ENCODE results near the gene WDR83.
A peak's percentile ranks its signal among the peaks of the same experiment; 100 is the strongest.

The WDR83 gene

DNA sequence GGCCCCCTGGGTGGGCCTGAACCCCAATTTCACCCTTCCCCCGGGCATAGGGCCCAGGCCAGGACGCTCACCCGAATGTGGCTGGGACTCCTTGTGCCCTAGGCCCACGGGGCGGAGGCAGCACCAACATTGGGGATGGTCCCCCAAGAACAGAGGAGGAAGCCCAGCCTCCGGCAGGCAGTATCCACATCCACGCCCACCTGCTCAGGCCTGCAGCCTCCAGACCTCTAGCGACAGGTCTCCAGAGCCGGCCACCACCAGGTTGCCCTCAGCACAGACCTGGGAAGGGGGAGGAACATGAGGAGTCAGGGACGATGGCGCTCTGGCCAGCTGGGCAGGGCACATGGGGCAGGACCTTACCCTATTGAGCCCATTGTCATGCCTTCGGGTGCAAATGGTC is 22.4 kb downstream of the WDR83 start:
- TF ChIP-seq, protein P1, sequence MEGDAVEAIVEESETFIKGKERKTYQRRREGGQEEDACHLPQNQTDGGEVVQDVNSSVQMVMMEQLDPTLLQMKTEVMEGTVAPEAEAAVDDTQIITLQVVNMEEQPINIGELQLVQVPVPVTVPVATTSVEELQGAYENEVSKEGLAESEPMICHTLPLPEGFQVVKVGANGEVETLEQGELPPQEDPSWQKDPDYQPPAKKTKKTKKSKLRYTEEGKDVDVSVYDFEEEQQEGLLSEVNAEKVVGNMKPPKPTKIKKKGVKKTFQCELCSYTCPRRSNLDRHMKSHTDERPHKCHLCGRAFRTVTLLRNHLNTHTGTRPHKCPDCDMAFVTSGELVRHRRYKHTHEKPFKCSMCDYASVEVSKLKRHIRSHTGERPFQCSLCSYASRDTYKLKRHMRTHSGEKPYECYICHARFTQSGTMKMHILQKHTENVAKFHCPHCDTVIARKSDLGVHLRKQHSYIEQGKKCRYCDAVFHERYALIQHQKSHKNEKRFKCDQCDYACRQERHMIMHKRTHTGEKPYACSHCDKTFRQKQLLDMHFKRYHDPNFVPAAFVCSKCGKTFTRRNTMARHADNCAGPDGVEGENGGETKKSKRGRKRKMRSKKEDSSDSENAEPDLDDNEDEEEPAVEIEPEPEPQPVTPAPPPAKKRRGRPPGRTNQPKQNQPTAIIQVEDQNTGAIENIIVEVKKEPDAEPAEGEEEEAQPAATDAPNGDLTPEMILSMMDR (IDR thresholded peaks at IDR 0.05; ENCODE audit: extremely low read depth, missing control alignments), result no peak
- no peak for DNase-seq (ENCODE audit: low spot score)

DNA sequence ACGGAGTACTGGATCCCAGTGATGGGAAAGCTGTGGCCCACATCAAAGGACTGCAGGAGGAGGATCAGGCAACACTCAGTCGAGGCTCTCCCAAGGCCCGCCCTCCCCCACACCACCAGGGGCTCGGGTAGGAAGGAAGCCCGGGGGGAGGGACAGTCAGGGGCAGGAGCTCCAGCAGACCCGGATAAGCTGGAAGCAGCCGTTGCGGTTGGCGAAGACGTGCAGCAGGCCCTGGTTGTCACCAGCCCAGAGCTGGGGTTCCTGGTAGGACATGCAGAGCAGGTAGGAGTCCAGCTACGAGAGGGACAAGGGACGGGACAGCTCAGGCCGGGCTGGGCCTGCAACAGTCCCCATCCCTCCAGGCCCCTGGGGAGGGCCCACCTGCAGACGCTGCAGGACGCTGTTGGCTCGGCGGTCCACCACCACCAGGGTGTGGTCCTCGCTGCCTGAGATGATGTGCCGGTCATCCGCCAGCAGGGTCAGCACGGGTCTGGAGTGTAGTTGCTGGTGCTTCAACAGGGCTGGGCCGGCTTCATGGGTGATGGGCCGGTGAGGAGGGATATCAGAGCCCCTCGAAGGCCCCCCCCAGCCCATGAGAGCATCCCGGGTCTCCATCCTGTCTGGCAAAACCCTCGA is 23.1 kb downstream of the WDR83 start:
- TF ChIP-seq, protein P1 (IDR thresholded peaks at IDR 0.05; ENCODE audit: extremely low read depth, missing control alignments), result no peak
- DNase-seq (ENCODE audit: low spot score), result no peak

DNA sequence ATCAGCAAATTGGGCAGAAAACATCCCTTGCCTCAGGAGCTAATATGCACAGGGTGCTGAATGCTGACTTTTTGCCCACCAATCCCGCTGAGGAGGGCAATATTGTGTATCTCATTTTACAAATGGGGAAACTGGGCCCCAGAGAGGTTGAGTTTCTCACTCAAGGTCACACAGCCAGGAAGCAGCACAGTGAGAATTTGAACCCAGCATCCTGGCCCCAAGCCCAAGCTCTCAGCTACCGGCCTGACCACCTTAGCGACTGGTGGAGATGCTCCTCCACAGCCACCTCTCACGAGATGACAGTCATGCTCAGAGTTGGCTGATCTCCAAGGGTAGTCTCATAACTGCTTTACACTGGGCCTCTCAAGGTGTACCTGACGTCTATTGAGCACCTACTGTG is 26.4 kb downstream of the WDR83 start:
- DNase-seq (ENCODE audit: low spot score), result no peak
- TF ChIP-seq, protein P1 (IDR thresholded peaks at IDR 0.05; ENCODE audit: extremely low read depth, missing control alignments), result no peak

DNA sequence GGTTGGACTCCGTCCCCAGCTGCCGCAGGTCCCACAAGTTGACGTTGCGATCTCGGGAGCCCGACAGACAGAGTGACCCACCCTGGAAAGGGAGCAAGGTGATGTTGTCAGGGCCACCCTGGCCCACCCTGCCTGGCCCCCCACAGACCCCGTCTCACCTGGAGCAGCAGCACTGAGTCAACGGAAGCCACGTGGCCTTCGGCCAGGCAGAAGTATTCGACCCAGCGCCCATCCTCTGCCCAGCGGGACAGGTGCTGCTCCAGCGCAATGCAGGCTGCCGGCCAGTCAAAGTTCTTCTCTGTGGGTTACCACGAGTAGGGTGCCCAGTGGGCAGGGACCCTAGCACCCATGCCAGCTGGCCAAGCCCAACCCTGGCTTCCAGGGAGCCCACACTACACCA is 28.0 kb downstream of the WDR83 start:
- TF ChIP-seq, protein P1 (IDR thresholded peaks at IDR 0.05; ENCODE audit: extremely low read depth, missing control alignments), result no peak
- DNase-seq (ENCODE audit: low spot score), result no peak

DNA sequence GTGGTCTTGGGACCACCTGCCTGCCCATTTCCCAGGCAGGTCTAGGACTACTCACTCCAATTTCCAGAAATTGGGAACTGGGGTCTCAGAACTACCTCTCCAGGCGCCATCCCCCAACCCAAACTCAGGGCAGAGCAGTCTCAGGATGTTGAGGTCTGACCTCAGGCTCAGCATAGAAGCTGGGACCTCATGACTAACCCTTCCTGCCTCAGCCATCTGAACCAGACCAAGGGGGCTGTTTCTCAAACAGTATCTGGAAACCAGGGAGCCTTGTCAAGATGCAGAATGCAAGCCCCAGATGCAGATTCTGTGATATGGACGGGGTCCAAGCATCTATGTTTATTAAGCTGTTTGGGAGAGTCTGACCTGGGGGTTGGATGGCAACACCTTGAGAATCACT is 28.5 kb downstream of the WDR83 start:
- TF ChIP-seq, protein P1 (IDR thresholded peaks at IDR 0.05; ENCODE audit: extremely low read depth, missing control alignments), result no peak
- no peak for DNase-seq (ENCODE audit: low spot score)

DNA sequence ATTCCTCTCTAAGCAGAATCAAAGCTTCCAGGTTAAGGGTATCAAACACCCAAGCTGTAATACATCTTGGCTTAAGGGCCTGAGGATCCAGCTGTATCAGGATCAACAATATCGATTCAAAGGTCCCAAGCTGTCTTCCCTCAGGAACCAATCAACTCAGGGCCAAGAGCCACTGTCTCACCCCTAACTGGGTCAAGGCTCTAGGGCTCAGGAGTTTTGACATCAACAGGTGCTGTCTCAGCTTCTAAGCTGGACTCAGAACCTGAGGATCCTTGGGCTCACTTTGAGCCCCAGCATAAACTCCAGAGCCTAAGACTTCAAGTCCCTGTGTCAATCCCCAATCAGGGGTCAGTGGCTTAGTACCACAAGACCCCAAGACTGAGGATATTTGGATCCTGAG is 28.9 kb downstream of the WDR83 start:
- TF ChIP-seq, protein P1 (IDR thresholded peaks at IDR 0.05; ENCODE audit: extremely low read depth, missing control alignments), result no peak

DNA sequence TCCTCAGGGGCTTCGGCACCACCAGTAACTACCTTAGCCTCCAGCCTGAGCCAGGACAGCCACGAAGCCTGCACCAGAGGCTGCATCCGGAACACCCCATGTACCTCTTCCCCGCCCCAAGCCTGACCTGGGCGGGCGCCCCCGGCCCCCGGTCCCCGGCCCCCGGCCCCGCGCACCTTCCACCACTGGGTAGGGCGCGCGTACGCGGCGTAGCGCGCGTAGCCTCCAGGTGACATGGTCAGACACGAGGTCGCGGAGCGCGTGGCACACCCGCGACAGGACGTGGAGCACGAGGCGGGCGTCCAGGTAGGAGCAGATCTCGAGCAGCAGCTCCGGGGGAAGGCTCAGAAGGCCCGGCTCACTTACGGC is 29.4 kb downstream of the WDR83 start:
- peak; percentile 48 for DNase-seq (ENCODE audit: low spot score)
- TF ChIP-seq, protein P1 (IDR thresholded peaks at IDR 0.05; ENCODE audit: extremely low read depth, missing control alignments), result no peak

More for the DNA sequence above, 28.9 kb downstream of the WDR83 start:
- no peak for DNase-seq (ENCODE audit: low spot score)
